IMR-90 (cell line): ENCODE measurements around the gene PRIMA1. TPM values are rescaled to one million over a fixed set of nuclear protein-coding genes. Genes with fewer than 3 reads are reported as not detected.

ENCODE experiments used
- ATAC-seq: fragments of 200-7000 bp; cut with Tn5 transposase; 2 replicates; pipeline ENCODE4 v1.9.1; 2020; ENCODE audit warnings: low read depth, mild to moderate bottlenecking, moderate library complexity
- BruUV-seq: library from RNA; stranded (reverse); fragments of 400-500 nt; replicated peaks from 2 replicates; lab custom pipeline; 2021; lab: Mats Ljungman, UMichigan
- CTCF ChIA-PET: fragments of 300-600 bp; formaldehyde crosslinking; extraction: SDS; loops from one replicate; lab custom pipeline; 2021; ENCODE audit warnings: antibody characterized with exemption; lab: Yijun Ruan, JAX
- POLR2A ChIA-PET: fragments of 300-600 bp; sonication (Branson Sonifier 250); formaldehyde crosslinking; loops from one replicate; lab custom pipeline; 2022; ENCODE audit warnings: antibody characterized with exemption; ENCODE audit not compliant: unreplicated experiment; lab: Charles Lee
- DNase-seq: peaks from one replicate; pipeline ENCODE4 v3.0.0; 2013
- H2AFZ ChIP-seq: replicated peaks from 2 replicates; pipeline ENCODE3; 2013; ENCODE audit warnings: low read length, mild to moderate bottlenecking; ENCODE audit not compliant: poor library complexity
- H2AK5ac ChIP-seq: 2 replicates; pipeline ENCODE4 v1.6.1; 2013; ENCODE audit warnings: low read depth, low read length, inconsistent platforms
- H2AK9ac ChIP-seq: replicated peaks from 2 replicates; pipeline ENCODE3; 2013; ENCODE audit warnings: mild to moderate bottlenecking, low read depth, low read length, moderate library complexity; ENCODE audit not compliant: poor library complexity
- H2BK120ac ChIP-seq: 2 replicates; pipeline ENCODE4 v1.6.1; 2013; ENCODE audit warnings: low read depth, low read length, inconsistent platforms
- H2BK15ac ChIP-seq: 3 replicates; pipeline ENCODE4 v1.6.1; 2013; ENCODE audit warnings: low read depth, low read length, inconsistent platforms
- H2BK20ac ChIP-seq: 2 replicates; pipeline ENCODE4 v1.6.1; 2013; ENCODE audit warnings: low read depth, mild to moderate bottlenecking, inconsistent platforms, low read length, moderate library complexity
- H2BK5ac ChIP-seq: 2 replicates; pipeline ENCODE4 v1.6.1; 2013; ENCODE audit warnings: mild to moderate bottlenecking, low read depth, low read length, inconsistent platforms; ENCODE audit not compliant: poor library complexity, severe bottlenecking
- H3K14ac ChIP-seq: replicated peaks from 2 replicates; pipeline ENCODE4 v1.6.1; 2013; ENCODE audit warnings: low read depth, low read length, inconsistent platforms
- H3K18ac ChIP-seq: 2 replicates; pipeline ENCODE4 v1.6.1; 2013; ENCODE audit warnings: low read depth, low read length, control low read depth
- H3K23ac ChIP-seq: 2 replicates; pipeline ENCODE4 v1.6.1; 2013; ENCODE audit warnings: low read depth, low read length, inconsistent platforms
- H3K27ac ChIP-seq: 2 replicates; pipeline ENCODE4 v1.5.1; 2013; ENCODE audit warnings: mild to moderate bottlenecking, control low read depth, low read length; ENCODE audit not compliant: insufficient read depth
- H3K27me3 ChIP-seq: 2 replicates; pipeline ENCODE4 v1.6.1; 2013; ENCODE audit warnings: low read length; ENCODE audit not compliant: control insufficient read depth, insufficient read depth
- H3K36me3 ChIP-seq: 2 replicates; pipeline ENCODE4 v1.6.1; 2013; ENCODE audit warnings: low read length, mixed read lengths; ENCODE audit not compliant: control insufficient read depth, insufficient read depth
- H3K4ac ChIP-seq: 2 replicates; pipeline ENCODE4 v1.6.1; 2013; ENCODE audit warnings: low read depth, low read length, inconsistent platforms
- H3K4me1 ChIP-seq: 2 replicates; pipeline ENCODE4 v1.6.1; 2013; ENCODE audit warnings: low read length, mixed read lengths; ENCODE audit not compliant: control insufficient read depth, insufficient read depth
- H3K4me2 ChIP-seq: 2 replicates; pipeline ENCODE4 v1.6.1; 2013; ENCODE audit warnings: low read depth, mild to moderate bottlenecking, control low read depth, low read length, moderate library complexity
- H3K4me3 ChIP-seq: 2 replicates; pipeline ENCODE4 v1.5.1; 2013; ENCODE audit warnings: low read depth, mild to moderate bottlenecking, control low read depth, low read length, moderate library complexity; ENCODE audit not compliant: insufficient read depth
- H3K56ac ChIP-seq: 2 replicates; pipeline ENCODE4 v1.6.1; 2013; ENCODE audit warnings: low read length, inconsistent platforms; ENCODE audit not compliant: insufficient read depth; ENCODE audit errors: extremely low read depth
- H3K79me1 ChIP-seq, 2 experiments: 2 replicates each; pipeline ENCODE4 v1.6.1; 2013; ENCODE audit warnings: low read length in 2 of 2, inconsistent platforms in 1 of 2, low read depth in 1 of 2
- H3K9ac ChIP-seq: 2 replicates; pipeline ENCODE4 v1.6.1; 2013; ENCODE audit warnings: low read depth, low read length, control low read depth
- H3K9me1 ChIP-seq: 2 replicates; pipeline ENCODE4 v1.6.1; 2013; ENCODE audit warnings: low read length, inconsistent platforms; ENCODE audit not compliant: insufficient read depth
- H3K9me3 ChIP-seq: 2 replicates; pipeline ENCODE4 v1.6.1; 2013; ENCODE audit warnings: low read length; ENCODE audit not compliant: control insufficient read depth, insufficient read depth
- H4K20me1 ChIP-seq: 2 replicates; pipeline ENCODE4 v1.6.1; 2013; ENCODE audit warnings: low read length, inconsistent platforms; ENCODE audit not compliant: insufficient read depth
- H4K5ac ChIP-seq: 2 replicates; pipeline ENCODE4 v1.6.1; 2013; ENCODE audit warnings: mild to moderate bottlenecking, low read depth, low read length, control low read depth
- H4K8ac ChIP-seq, 2 experiments: 2 replicates each; pipeline ENCODE4 v1.6.1; 2013; ENCODE audit warnings: low read depth in 2 of 2, low read length in 2 of 2, control low read depth in 1 of 2, inconsistent platforms in 1 of 2
- H4K91ac ChIP-seq: 2 replicates; pipeline ENCODE4 v1.6.1; 2013; ENCODE audit warnings: low read depth, low read length, inconsistent platforms; ENCODE audit not compliant: insufficient read depth
- CEBPB ChIP-seq: IDR thresholded peaks from 2 replicates; pipeline ENCODE4 v1.6.1; 2012; ENCODE audit warnings: low read depth, low read length, improper control_type of control experiment
- CHD1 ChIP-seq: IDR thresholded peaks from 2 replicates; pipeline ENCODE4 v1.6.1; 2012; ENCODE audit warnings: low read depth, low read length, improper control_type of control experiment
- FOS ChIP-seq: fragments of 150-350 bp; IDR thresholded peaks from 2 replicates; pipeline ENCODE4 v1.6.1; 2016; ENCODE audit warnings: low read depth, low read length
- MAFK ChIP-seq: IDR thresholded peaks from 2 replicates; pipeline ENCODE4 v1.6.1; 2012; ENCODE audit warnings: low read depth, low read length, improper control_type of control experiment
- MAZ ChIP-seq: IDR thresholded peaks from 2 replicates; pipeline ENCODE4 v1.6.1; 2012; ENCODE audit warnings: low read depth, mild to moderate bottlenecking, low read length, improper control_type of control experiment, moderate library complexity, borderline replicate concordance
- MXI1 ChIP-seq: IDR thresholded peaks from 2 replicates; pipeline ENCODE4 v1.6.1; 2012; ENCODE audit warnings: low read depth, mild to moderate bottlenecking, low read length, moderate library complexity, borderline replicate concordance
- POLR2A ChIP-seq: IDR thresholded peaks from 2 replicates; pipeline ENCODE4 v1.6.1; 2012; ENCODE audit warnings: mild to moderate bottlenecking, low read depth, low read length
- RAD21 ChIP-seq: IDR thresholded peaks from 2 replicates; pipeline ENCODE4 v1.6.1; 2012; ENCODE audit warnings: low read length, improper control_type of control experiment
- RCOR1 ChIP-seq: IDR thresholded peaks from 2 replicates; pipeline ENCODE4 v1.6.1; 2012; ENCODE audit warnings: mild to moderate bottlenecking, low read length, improper control_type of control experiment; ENCODE audit not compliant: insufficient replicate concordance
- SMC3 ChIP-seq: fragments of 150-350 bp; IDR thresholded peaks from 2 replicates; pipeline ENCODE4 v1.6.1; 2016; ENCODE audit warnings: low read depth, mild to moderate bottlenecking, antibody characterized with exemption, low read length, moderate library complexity
- WGBS, 2 experiments: methylation state at CpG; one replicate each; pipeline versions ENCODE4 v1.1.5 to v1.1.7; 2013; ENCODE audit warnings: missing lambda C conversion rate in 2 of 2; ENCODE audit not compliant: insufficient read length in 1 of 2; ENCODE audit errors: extremely low coverage in 2 of 2; 5-methylcytosine and 5-hydroxymethylcytosine counted together
- dilution Hi-C: fragments of 300-500 bp; cut with HindIII; formaldehyde crosslinking; loops from one replicate; pipeline ENCODE4 v1.14.3; 2018; ENCODE audit warnings: low sequenced_read_pairs; ENCODE audit not compliant: unreplicated experiment
- in situ Hi-C: fragments of 300-500 bp; cut with MboI; formaldehyde crosslinking; loops from 3 replicates; pipeline ENCODE4 v1.14.3; 2019; ENCODE audit warnings: low sequenced_read_pairs, inconsistent platforms, mixed read lengths
- intact Hi-C: fragments of 100-400 bp; cut with micrococcal nuclease; formaldehyde crosslinking; loops from 2 replicates; pipeline ENCODE4 v1.10.0; 2022
- polyA plus RNA-seq, 3 experiments: library from polyadenylated mRNA; depleted of rRNA; stranded (reverse); fragments of >200 nt; gene quantifications; 2 replicates each; pipeline ENCODE4 v1.2.3, GENCODE V29; 2012; ENCODE audit warnings: low replicate concordance in 1 of 3
- total RNA-seq: library from RNA; depleted of rRNA; stranded (reverse); fragments of >200 nt; gene quantifications from 2 replicates; pipeline ENCODE4 v1.2.3, GENCODE V29; 2012
- TF ChIP-seq, protein P1 (sequence below): conservative IDR thresholded peaks from 2 replicates; pipeline ENCODE4 v1.5.1; 2012; ENCODE audit warnings: mild to moderate bottlenecking, low read depth, low read length, improper control_type of control experiment
- TF ChIP-seq, protein P2 (sequence below): fragments of 150-350 bp; IDR thresholded peaks from 2 replicates; pipeline ENCODE4 v1.6.1; 2017; ENCODE audit warnings: mild to moderate bottlenecking, antibody characterized with exemption, low read length, low read depth

The PRIMA1 gene
- total and polyA plus RNA-seq, 2 of the 4 experiments (the other 2 are of a cell fraction) = not detected

DNA sequence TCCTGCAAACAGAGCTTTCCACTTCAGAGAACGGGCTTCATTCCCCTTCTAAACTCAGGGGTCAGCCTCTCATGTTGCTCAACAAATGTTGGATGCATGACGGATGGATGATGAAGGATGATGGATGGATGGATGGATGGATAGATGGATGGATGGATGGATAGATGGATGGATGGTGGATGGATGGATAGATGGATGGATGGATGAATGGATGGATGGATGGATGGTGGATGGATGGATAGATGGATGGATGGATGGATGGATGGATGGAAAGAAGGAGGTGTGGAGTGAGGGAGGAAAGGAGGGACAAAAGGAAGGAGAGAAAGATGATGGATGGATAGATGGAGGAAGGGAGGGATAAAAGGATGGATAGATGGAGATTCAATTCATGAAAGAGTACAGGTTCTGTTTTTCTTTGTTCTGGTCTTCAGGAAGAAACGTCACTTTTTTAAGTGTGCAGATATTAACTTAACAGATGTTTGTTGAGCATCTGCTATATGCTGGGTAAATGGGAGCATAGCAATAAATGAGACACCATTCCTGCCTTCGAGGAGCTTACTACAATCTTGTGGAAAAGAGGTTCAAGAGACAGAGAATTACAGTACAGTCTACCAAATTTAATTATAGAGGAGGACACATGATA lies 41.7 kb upstream of the PRIMA1 start:
- Histone ChIP-seq H3K27ac (no peak overlapping the region), H4K20me1 (no peaks in the 10 kb centered on the region), H3K4me1 (no peaks in the 10 kb centered on the region), H3K14ac (no peak overlapping the region), H3K23ac (no peak overlapping the region), H2AFZ (no peak overlapping the region), H4K5ac (no peak overlapping the region), H3K9ac (no peak overlapping the region), H2AK5ac (no peak overlapping the region), H2BK120ac (no peak overlapping the region), H3K4me2 (no peak overlapping the region), H2BK5ac (no peak overlapping the region), H3K4ac (no peak overlapping the region), H4K91ac (no peak overlapping the region), H3K27me3 (no peaks in the 10 kb centered on the region), H2BK15ac (no peak overlapping the region), H3K9me3 (no peaks in the 10 kb centered on the region), H3K4me3 (no peak overlapping the region), H4K8ac (no peak overlapping the region), H3K79me1 (no peaks in the 10 kb centered on the region), H3K18ac (no peak overlapping the region), H3K36me3 (no peaks in the 10 kb centered on the region), H3K56ac (no peak overlapping the region), H2BK20ac (no peak overlapping the region), H3K9me1 (no peaks in the 10 kb centered on the region), H2AK9ac (no peak overlapping the region)
- dilution Hi-C loops = no loop called here
- in situ Hi-C loops = no loop called here
- TF ChIP-seq RCOR1 (no peak), RAD21 (no peak), MXI1 (no peak), POLR2A (no peak), MAFK (no peak), CHD1 (no peak), CEBPB (no peak), SMC3 (no peak), MAZ (no peak), FOS (no peak)
- TF ChIP-seq, protein P1, sequence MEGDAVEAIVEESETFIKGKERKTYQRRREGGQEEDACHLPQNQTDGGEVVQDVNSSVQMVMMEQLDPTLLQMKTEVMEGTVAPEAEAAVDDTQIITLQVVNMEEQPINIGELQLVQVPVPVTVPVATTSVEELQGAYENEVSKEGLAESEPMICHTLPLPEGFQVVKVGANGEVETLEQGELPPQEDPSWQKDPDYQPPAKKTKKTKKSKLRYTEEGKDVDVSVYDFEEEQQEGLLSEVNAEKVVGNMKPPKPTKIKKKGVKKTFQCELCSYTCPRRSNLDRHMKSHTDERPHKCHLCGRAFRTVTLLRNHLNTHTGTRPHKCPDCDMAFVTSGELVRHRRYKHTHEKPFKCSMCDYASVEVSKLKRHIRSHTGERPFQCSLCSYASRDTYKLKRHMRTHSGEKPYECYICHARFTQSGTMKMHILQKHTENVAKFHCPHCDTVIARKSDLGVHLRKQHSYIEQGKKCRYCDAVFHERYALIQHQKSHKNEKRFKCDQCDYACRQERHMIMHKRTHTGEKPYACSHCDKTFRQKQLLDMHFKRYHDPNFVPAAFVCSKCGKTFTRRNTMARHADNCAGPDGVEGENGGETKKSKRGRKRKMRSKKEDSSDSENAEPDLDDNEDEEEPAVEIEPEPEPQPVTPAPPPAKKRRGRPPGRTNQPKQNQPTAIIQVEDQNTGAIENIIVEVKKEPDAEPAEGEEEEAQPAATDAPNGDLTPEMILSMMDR = no peak
- TF ChIP-seq, protein P2, sequence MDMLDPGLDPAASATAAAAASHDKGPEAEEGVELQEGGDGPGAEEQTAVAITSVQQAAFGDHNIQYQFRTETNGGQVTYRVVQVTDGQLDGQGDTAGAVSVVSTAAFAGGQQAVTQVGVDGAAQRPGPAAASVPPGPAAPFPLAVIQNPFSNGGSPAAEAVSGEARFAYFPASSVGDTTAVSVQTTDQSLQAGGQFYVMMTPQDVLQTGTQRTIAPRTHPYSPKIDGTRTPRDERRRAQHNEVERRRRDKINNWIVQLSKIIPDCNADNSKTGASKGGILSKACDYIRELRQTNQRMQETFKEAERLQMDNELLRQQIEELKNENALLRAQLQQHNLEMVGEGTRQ = no peak
- DNase-seq (no peak), ATAC-seq (no peak)
- POLR2A ChIA-PET = no interaction called here
- intact Hi-C loops = no loop called here
- 56 to 100% methylated on average over 1 of the region's 4 CpGs for WGBS, 2 experiments
- no TSS peak for BruUV-seq
- CTCF ChIA-PET = no interaction called here
